Stimulated activated CD4-positive, alpha-beta T cell treated with anti-CD3 and anti-CD28 coated beads, Interleukin-12 subunit alpha, Interleukin-12 subunit beta, amount 100 ng/mL, for 24 hours (primary cell): ENCODE results near the gene WRNIP1.
A peak's percentile ranks its signal among the peaks of the same experiment; 100 is the strongest.

ENCODE experiments used
- DNase-seq, 2 experiments: peaks; one replicate each; pipeline ENCODE4 v3.0.0-alpha.2; 2020; ENCODE audit warnings: low read depth in 2 of 2

WRNIP1 gene

DNA sequence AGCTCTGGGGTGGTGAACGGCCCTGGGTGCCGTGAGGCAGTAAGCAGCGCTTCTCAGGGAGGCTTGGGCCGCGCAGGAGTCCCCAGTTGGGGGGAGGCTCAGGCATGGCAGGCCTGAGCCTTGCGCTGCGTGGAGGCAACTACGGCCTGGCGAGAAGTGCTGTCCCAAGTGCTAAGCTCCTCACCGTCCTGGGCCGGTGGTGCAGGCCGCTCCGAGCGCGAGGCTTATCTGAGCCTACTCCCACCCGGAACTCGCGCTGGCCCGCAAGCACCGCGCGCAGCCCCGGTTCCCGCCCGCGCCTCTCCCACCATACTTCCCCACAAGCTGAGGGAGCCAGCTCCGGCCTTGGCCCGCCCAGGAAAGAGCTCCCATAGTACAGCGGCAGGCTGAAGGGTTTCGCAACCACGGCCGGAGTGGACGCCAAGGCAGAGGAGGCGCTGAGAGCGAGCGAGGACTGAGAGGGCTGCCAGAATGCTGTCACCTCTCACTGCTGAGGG lies 1.8 kb upstream of the WRNIP1 start:
- no peak for DNase-seq

DNA sequence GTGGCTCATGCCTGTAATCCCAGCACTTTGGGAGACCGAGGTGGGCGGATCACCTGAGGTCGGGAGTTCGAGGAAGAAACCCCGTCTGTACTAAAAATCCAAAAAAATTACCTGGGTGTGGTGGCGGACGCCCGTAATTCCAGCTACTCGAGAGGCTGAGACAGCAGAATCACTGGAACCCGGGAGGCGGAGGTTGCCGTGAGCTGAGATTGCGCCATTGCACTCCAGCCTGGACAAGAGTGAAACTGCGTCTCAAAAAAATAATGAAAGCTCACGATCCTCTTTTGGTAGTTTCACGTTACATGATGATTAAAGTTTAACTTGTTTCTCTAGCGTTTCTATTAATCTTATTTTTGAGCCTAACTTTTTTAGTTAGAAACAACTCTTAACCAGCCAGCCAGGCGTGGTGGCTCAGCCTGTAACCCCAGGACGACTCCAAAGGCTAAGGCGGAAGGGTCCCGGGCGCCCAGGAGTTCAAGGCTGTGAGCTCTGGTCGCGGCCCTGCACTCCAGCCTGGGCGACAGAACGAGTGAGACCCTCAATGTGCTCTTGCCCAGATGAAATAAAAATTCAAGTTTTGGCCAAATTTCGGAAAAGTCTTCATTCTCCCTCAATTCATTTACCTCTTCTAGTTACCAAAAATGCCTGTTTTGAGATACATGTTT lies 1.2 kb upstream of the WRNIP1 start:
- no peak for DNase-seq

GRCh38 chr6:2764610-2765165 lies 505 bp upstream of the WRNIP1 start:
- peak; percentile 34 to 42 for DNase-seq

DNA sequence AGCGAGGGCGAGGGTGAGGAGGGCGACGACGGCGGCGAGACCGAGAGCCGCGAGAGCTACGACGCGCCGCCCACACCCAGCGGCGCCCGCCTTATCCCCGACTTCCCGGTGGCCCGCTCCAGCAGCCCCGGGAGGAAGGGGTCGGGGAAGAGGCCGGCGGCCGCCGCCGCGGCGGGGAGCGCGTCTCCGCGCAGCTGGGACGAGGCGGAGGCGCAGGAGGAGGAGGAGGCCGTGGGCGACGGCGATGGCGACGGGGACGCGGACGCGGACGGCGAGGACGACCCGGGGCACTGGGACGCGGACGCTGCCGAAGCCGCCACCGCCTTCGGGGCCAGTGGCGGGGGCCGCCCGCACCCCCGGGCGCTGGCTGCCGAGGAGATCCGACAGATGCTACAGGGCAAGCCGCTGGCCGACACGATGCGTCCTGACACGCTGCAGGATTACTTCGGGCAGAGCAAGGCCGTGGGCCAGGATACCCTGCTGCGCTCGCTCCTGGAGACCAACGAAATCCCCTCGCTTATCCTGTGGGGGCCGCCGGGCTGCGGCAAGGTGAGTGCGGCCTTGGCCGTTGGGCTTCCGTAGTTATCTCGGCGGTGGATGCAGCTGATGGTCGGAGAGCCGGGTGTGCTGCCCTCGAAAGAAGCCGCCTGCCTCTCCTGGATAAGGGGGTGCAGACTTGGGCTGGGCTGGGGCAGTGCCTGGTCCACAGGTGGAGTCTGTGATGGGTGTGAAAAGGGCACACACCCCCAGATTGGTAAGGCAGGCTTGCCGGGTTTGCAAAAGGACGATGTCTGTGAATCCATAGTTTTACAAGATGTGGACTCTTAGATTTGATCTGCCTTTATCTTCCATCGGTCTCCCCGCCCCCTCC lies 938 bp downstream of the WRNIP1 start:
- no peak for DNase-seq

DNA sequence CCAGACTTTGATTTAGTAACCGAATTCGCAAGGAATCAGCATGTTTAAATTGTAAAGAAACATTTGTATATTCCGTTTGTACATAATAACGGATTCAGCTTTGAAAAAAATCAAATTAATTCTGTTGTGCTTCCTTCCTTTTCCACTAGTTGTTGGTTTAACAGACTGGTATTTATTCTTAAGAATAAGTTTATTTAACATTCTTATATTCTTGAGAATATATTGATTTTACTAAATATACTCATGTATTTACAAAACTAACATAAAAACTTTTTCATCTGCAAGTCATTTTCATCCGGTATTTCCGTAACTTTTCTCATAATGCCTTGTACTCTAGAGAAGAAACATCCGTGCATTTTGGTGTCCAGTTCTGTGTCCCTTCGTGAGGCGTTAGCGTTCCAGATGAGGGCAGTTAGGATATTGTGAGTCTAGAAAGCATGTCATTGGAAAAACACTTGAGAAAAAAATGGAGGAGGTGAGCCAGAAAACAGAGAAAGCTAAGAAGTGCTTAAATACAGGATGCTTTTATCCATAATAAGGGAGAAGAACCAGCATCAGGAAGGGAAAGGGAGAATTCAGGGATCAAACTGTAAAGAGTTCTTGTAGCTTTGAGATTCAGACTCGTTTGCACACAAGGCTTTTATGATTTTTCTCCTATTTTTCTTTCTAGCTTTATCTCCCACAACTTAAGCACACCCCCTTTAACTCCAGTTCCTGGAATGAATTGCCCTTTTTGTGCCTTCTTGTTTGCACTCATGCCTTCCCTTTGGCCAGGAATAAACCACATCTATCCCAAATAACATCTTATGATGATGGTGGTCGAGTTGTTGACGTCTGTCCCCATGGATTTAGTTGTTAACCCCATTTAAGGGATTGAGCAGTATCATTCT lies 1.8 kb downstream of the WRNIP1 start:
- no peak for DNase-seq

DNA sequence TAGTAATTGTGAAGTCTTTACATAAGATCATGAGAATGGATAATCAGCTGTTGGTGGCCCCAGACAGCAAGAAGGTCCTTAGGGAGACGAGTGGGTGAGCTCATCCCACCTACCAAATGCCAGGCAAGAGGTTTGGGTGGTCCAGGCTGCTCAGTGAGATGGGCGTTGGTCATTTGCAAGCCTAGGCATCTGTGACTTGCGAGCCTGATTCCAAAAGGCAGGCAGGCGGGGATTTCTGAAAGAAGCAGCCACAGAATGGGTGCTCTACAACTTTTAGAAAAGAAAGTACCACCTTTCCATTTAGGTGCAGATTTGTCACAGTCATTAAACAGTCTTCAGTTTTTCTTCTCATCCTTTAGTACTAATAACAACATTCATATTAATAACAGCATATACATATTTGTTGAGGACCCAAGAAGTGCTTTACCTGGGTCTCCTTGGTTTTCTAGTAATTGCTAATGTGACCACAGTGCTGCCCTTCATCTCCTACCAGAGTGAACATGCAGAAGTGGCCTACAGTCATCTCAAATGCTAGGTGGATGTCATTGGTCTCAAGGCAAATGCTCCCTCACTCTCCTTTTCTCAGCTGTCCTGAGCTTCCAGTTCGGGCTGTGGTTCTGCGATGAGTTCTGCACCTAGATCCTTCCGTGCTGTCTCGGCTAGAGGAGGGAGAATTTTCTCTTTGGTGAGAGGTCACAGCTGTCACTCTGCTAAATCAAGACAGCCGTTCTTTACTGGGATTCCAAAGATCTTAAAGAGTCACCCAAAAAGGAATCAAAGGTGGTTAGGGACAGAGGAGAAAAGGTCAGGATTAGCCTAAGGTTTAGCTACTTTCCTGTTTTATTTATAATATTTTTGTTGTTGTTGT lies 2.7 kb downstream of the WRNIP1 start:
- no peak for DNase-seq

GRCh38 chr6:2768696-2769095 lies 3.5 kb downstream of the WRNIP1 start:
- no peak for DNase-seq

GRCh38 chr6:2770171-2770570 lies 5.0 kb downstream of the WRNIP1 start:
- DNase-seq, result no peak

DNA sequence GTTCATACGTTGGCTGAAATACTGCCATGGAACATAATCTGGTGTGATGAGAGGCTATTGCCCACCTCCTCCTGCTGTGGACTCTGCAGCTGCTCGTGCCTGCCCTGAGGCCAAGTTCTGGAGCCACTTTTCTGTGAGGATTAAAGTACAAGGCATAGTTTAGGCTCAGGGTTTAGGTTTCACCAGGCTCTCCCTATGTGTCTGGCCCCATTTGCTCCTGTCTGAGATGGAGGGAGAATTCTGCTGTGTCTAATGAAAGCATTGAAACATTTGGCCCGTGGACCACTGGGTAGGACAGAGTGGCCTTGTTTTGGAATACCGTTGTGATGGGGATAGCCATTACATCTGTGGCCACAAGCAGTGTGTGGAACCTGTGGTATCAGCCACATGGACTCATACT lies 5.9 kb downstream of the WRNIP1 start:
- DNase-seq, result no peak

- no peak for DNase-seq
Observed at GRCh38 chr6:2772840-2773239, 7.6 kb downstream of the WRNIP1 start.

DNA sequence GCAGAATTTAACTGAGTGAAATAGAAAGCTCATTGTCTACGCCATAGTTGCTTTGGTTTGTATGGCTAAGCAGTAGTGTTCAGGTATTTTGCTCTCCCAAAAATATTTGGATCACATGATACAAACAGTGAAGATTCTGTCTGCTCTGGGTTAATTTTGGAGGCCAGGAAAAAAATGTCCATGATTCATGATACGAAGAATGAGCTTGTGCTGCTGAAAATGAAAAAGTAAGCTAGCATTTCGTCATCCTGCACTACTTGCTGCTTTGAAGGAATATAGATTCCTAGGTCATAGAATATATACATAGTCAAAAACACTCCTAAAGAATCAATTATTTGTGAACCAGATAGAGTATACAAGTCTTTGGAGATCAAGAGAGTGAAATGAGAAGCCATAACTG lies 8.3 kb downstream of the WRNIP1 start:
- DNase-seq, result no peak

- no peak for DNase-seq
Observed at GRCh38 chr6:2775003-2775402, 9.8 kb downstream of the WRNIP1 start.

DNA sequence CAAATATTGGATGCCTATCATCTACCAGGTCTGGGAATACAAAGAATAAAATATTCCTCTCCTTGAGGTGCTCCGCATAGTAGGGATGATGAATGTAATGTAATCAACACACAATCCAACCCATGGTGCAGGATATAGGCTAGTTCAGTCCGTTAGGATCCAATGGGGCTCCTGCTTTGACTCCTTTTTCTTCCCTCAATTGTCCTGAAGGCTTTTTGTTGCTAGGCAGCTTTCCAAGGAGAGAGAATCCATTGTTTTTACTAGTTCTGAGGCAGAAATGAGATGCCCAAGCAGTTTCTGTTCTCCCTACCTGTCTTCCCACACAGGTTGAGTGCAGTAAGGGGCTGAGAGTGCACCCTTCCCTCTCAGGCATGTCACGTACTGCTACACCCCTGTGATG lies 12.1 kb downstream of the WRNIP1 start:
- no peak for DNase-seq

DNA sequence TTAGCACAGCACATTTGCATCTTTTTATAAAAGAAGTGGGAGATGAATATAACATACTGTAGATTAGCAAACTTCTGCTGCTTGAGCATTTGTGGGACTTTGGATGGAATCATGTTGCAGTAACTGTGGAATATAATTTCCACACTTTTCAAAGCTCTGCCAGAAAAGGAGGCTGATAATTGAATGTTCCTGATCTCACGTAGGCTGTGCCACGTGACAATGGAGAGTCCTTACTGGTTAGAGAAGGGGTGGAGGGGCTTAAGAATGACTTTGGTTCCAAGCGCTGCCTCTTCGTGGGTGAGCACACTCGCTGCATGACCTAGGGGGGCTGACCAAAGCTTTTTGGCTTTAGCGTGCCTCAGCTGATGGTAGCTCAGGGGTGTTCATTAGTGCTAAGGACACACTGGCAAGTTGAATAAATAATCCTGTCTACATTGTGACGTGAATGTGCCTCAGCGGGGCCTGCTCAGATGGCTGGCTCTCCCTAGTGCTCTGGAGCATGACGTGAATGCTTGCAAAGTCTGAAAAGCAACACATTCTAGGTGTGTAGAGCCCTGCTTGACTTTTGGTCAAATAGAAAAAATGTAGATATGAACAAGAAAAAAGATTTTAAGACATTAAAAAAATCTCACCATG lies 15.0 kb downstream of the WRNIP1 start:
- no peak for DNase-seq

- DNase-seq, result no peak
Observed at GRCh38 chr6:2781685-2782355, 16.6 kb downstream of the WRNIP1 start.

DNA sequence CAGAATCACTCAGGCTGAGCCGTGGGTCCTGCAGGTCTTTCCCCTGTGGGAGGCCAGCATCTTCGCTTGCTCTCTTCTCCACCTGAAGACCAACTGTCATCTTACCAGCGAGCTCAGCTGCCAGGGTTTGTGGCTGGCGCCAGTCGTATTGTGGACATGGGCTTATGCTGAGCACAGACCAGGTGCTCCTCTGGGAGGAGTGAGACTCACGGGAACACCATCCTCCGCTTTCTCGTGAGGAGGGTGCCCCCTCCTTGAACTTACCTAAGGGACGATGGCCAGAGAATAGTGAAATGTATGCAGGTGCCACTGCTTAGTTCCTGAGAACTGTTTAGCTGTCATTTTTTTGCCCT lies 17.1 kb downstream of the WRNIP1 start:
- DNase-seq, result no peak

DNA sequence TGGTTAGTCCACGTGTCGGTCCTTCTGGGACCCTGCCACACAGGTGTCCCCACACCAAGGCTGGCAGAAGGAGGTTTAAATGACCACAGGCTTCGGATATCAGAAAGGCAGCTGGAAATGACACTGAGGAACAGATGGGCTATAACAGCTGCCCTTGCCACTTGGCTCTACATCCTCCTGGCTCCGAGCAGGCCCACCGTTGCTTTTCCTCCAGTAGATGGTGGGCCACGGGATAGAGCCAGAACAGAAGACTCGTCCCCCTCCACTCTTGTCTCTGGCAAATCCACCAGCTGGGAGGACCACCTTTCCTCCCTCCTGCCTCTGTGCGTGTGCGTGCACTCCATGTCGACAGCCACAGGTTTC lies 17.6 kb downstream of the WRNIP1 start:
- DNase-seq, result no peak

- no peak for DNase-seq
Observed at GRCh38 chr6:2783188-2783963, 18.2 kb downstream of the WRNIP1 start.

- DNase-seq, result no peak
Observed at GRCh38 chr6:2784061-2784460, 18.9 kb downstream of the WRNIP1 start.
